Epithelial cell of esophagus (primary cell): Measurements from ENCODE around the gene KCNN1.

Experiments
- DNase-seq: peaks from one replicate; pipeline ENCODE4 v3.0.0; 2010; ENCODE audit warnings: low read depth
- H3K4me3 ChIP-seq: 2 replicates; pipeline ENCODE4 v1.5.1; 2011; ENCODE audit warnings: mild to moderate bottlenecking, low read length, control low read depth
- CTCF ChIP-seq: IDR thresholded peaks from 2 replicates; pipeline ENCODE4 v1.5.1; 2011; ENCODE audit warnings: low read depth, mild to moderate bottlenecking, low read length, control low read depth, inconsistent platforms; ENCODE audit not compliant: insufficient read depth; ENCODE audit errors: missing control alignments

Gene KCNN1

DNA sequence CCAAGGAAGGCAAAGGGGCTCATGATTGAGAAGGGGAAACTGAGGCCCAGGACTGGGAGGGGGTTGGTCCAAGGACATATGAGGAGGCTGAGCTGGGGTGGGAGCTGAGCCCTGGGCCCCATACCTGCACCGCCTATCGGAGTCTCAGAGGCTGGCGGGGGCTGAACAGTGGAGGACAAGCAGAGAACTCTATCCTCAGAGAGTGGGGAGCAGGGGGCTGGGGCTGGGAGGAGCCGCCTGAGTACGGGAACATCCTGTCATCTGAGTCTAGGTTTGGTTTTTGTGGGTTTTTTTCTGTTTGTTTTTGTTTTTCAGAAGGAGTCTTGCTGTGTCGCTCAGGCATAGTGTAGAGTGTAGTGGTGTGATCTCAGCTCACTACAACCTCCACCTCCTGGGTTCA, 47.3 kb downstream of the KCNN1 start:
- TF ChIP-seq CTCF = no peak
- DNase-seq = no peak
- no peak overlapping the region for H3K4me3 ChIP-seq

- no peak for TF ChIP-seq CTCF
- no peak for DNase-seq
- no peak overlapping the region for H3K4me3 ChIP-seq
Observed at GRCh38 chr19:18016209-18016910, 49.5 kb downstream of the KCNN1 start.

- no peak overlapping the region for H3K4me3 ChIP-seq
- DNase-seq = no peak
- no peak for TF ChIP-seq CTCF
Observed at GRCh38 chr19:18017275-18018083, 50.6 kb downstream of the KCNN1 start.

DNA sequence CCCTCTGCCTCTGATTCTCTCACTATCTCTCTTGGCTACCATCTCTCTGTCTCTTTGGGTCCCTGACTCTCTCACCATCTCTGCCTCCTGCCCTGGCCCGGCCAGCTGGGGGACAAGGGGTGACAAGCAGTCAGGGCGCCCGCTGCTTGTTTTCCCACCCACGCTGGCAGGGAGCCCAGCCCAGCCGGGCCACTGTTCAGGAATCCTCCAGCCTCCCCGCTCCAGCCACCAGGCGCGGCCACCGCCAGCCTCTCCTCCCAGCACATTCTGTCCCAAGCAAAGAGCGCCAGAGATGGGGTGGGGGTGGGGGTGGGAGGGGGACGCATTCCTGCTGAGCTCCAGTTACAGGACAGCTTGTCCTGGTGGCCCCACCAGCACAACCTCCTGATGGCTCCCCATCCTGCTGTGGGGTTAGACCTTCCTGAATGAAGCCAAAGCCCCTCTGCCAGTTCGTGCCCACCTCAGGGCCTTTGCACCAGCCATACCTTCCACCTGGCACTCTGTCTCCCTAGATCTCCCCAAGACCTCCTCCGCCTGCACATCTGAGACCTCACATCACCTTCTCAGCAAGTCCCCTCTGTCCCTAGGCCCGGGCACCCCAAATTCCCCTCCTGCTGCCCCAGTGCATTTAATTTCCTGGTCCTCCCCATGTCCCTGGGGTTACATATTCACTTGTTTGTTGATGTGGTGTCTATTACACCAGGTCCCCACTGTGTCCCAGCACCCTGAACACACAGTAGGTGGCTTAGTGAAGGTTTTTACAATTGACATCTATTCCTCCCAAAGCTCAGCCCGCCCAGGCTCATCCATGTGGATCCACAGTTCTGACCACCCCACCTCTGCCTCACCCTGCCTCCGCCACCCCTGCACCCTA, 53.5 kb downstream of the KCNN1 start:
- no peak overlapping the region for H3K4me3 ChIP-seq
- no peak for DNase-seq
- no peak for TF ChIP-seq CTCF

- peak; percentile 74 for DNase-seq
- TF ChIP-seq CTCF = no peak
- no peak overlapping the region for H3K4me3 ChIP-seq
Observed at GRCh38 chr19:18021121-18021755, 54.3 kb downstream of the KCNN1 start.

GRCh38 chr19:18023622-18024251, 56.8 kb downstream of the KCNN1 start:
- no peak for DNase-seq
- no peak for TF ChIP-seq CTCF
- no peak overlapping the region for H3K4me3 ChIP-seq
